ENCODE data around the gene SH3RF3.

Gene SH3RF3

GRCh38 chr2:109440499-109441156 is 311.6 kb downstream of the SH3RF3 start:
- H3K9me3 ChIP-seq (replicated peaks in 1 of 11): peaks cover 65 to 81% (median 68%) of the 10 kb centered on the region in 11 experiments
- no peak for TF ChIP-seq Cebpa-rat (IDR thresholded peaks at IDR 0.05)
- H3K27ac ChIP-seq: no peak overlapping the region
- H3K4me3 ChIP-seq: no peak overlapping the region; a peak in 1 of 20 replicates
- H4K20me1 ChIP-seq: peaks cover 0 to 3% (median 0%) of the 10 kb centered on the region in 11 experiments; a peak in 1 of 22 replicates
- H3K4me2 ChIP-seq: no peak overlapping the region
- no peak overlapping the region for H3K9ac ChIP-seq
- peaks cover 0 to 15% (median 0%) of the 10 kb centered on the region in 10 experiments; a peak in 3 of 20 replicates for H3K4me1 ChIP-seq
- H3K27me3 ChIP-seq: no peaks in the 10 kb centered on the region
- peaks cover 87 to 100% (median 96%) of the 10 kb centered on the region in 11 experiments for H3K36me3 ChIP-seq

- Histone ChIP-seq H3K27ac (no peak overlapping the region), H4K20me1 (peaks cover 0 to 8% (median 0%) of the 10 kb centered on the region in 11 experiments; a peak in 4 of 22 replicates), H3K4me1 (peaks cover 0 to 15% (median 0%) of the 10 kb centered on the region in 10 experiments; a peak in 2 of 20 replicates), H3K9me3 (replicated peaks in 1 of 11) (peaks cover 65 to 75% (median 68%) of the 10 kb centered on the region in 11 experiments), H3K36me3 (peaks cover 67 to 99% (median 89%) of the 10 kb centered on the region in 11 experiments), H3K27me3 (no peaks in the 10 kb centered on the region), H3K4me2 (no peak overlapping the region), H3K9ac (no peak overlapping the region), H3K4me3 (no peak overlapping the region; a peak in 1 of 20 replicates)
- TF ChIP-seq Cebpa-rat (IDR thresholded peaks at IDR 0.05): no peak
Observed at GRCh38 chr2:109442715-109443319, 313.8 kb downstream of the SH3RF3 start.

- peaks cover 51 to 56% (median 53%) of the 10 kb centered on the region in 11 experiments for H3K9me3 ChIP-seq (replicated peaks in 1 of 11)
- H3K27ac ChIP-seq: no peak overlapping the region
- H3K9ac ChIP-seq: no peak overlapping the region
- H4K20me1 ChIP-seq: peaks cover 0 to 24% (median 0%) of the 10 kb centered on the region in 11 experiments; a peak in 8 of 22 replicates
- H3K4me3 ChIP-seq: no peak overlapping the region; a peak in 1 of 20 replicates
- H3K36me3 ChIP-seq: peaks cover 52 to 99% (median 89%) of the 10 kb centered on the region in 11 experiments
- no peak overlapping the region for H3K4me2 ChIP-seq
- H3K27me3 ChIP-seq: no peaks in the 10 kb centered on the region
- no peak for TF ChIP-seq Cebpa-rat (IDR thresholded peaks at IDR 0.05)
- peaks cover 0 to 14% (median 6%) of the 10 kb centered on the region in 10 experiments; a peak in 8 of 20 replicates for H3K4me1 ChIP-seq
Observed at GRCh38 chr2:109444916-109445315, 315.9 kb downstream of the SH3RF3 start.

- Histone ChIP-seq H3K27ac (no peak overlapping the region), H4K20me1 (peaks cover 0 to 29% (median 7%) of the 10 kb centered on the region in 11 experiments; a peak in 10 of 22 replicates), H3K4me1 (peaks cover 5 to 28% (median 11%) of the 10 kb centered on the region in 10 experiments; a peak in 18 of 20 replicates), H3K9ac (no peak overlapping the region), H3K9me3 (replicated peaks in 1 of 11) (peaks cover 35 to 40% (median 37%) of the 10 kb centered on the region in 11 experiments), H3K4me2 (no peak overlapping the region), H3K27me3 (no peaks in the 10 kb centered on the region), H3K36me3 (peaks cover 45 to 99% (median 88%) of the 10 kb centered on the region in 11 experiments), H3K4me3 (no peak overlapping the region)
- TF ChIP-seq Cebpa-rat (IDR thresholded peaks at IDR 0.05): no peak
Observed at GRCh38 chr2:109446278-109447131, 317.5 kb downstream of the SH3RF3 start.

GRCh38 chr2:109447251-109447661 is 318.3 kb downstream of the SH3RF3 start:
- peaks cover 44 to 99% (median 88%) of the 10 kb centered on the region in 11 experiments for H3K36me3 ChIP-seq
- H3K4me1 ChIP-seq: peaks cover 12 to 35% (median 18%) of the 10 kb centered on the region in 10 experiments; a peak in 19 of 20 replicates
- H4K20me1 ChIP-seq: peaks cover 0 to 36% (median 9%) of the 10 kb centered on the region in 11 experiments; a peak in 13 of 22 replicates
- H3K27me3 ChIP-seq: no peaks in the 10 kb centered on the region
- H3K9ac ChIP-seq: no peak overlapping the region
- no peak overlapping the region for H3K4me2 ChIP-seq
- no peak for TF ChIP-seq Cebpa-rat (IDR thresholded peaks at IDR 0.05)
- no peak overlapping the region for H3K27ac ChIP-seq
- H3K9me3 ChIP-seq (replicated peaks in 1 of 11): peaks cover 28 to 32% (median 29%) of the 10 kb centered on the region in 11 experiments
- no peak overlapping the region for H3K4me3 ChIP-seq

GRCh38 chr2:109447776-109448175 is 318.8 kb downstream of the SH3RF3 start:
- H3K36me3 ChIP-seq: peaks cover 42 to 100% (median 88%) of the 10 kb centered on the region in 11 experiments
- no peak overlapping the region for H3K9ac ChIP-seq
- peaks cover 22 to 28% (median 25%) of the 10 kb centered on the region in 11 experiments for H3K9me3 ChIP-seq (replicated peaks in 1 of 11)
- no peak overlapping the region for H3K27ac ChIP-seq
- H3K4me1 ChIP-seq: peaks cover 12 to 40% (median 18%) of the 10 kb centered on the region in 10 experiments; a peak in 19 of 20 replicates
- no peak overlapping the region for H3K4me3 ChIP-seq
- peaks cover 0 to 41% (median 15%) of the 10 kb centered on the region in 11 experiments; a peak in 14 of 22 replicates for H4K20me1 ChIP-seq
- H3K4me2 ChIP-seq: no peak overlapping the region
- no peaks in the 10 kb centered on the region for H3K27me3 ChIP-seq
- TF ChIP-seq Cebpa-rat (IDR thresholded peaks at IDR 0.05): no peak

GRCh38 chr2:109448207-109448606 is 319.2 kb downstream of the SH3RF3 start:
- TF ChIP-seq Cebpa-rat (IDR thresholded peaks at IDR 0.05): no peak
- no peak overlapping the region for H3K27ac ChIP-seq
- H3K4me2 ChIP-seq: no peak overlapping the region
- peaks cover 12 to 42% (median 18%) of the 10 kb centered on the region in 10 experiments; a peak in 19 of 20 replicates for H3K4me1 ChIP-seq
- peaks cover 0 to 46% (median 19%) of the 10 kb centered on the region in 11 experiments; a peak in 14 of 22 replicates for H4K20me1 ChIP-seq
- H3K9me3 ChIP-seq (replicated peaks in 1 of 11): peaks cover 18 to 24% (median 20%) of the 10 kb centered on the region in 11 experiments
- H3K4me3 ChIP-seq: no peak overlapping the region
- H3K9ac ChIP-seq: no peak overlapping the region
- peaks cover 38 to 100% (median 87%) of the 10 kb centered on the region in 11 experiments for H3K36me3 ChIP-seq
- H3K27me3 ChIP-seq: no peaks in the 10 kb centered on the region

All from BLaER1 treated with 17β-estradiol and CSF1 and Interleukin-3, amounts not matched to agents 10 nM and 100 nM (cell line).